Gastrocnemius medialis (tissue), 4 donors: ENCODE results near the gene AMN.

ENCODE experiments used
- CTCF ChIP-seq, 5 experiments: fragments of 450-650 bp in 3 of 5; fragments of 200-600 bp in 2 of 5; sonication (generic) in 2 of 5; IDR thresholded peaks in 4 of 5; conservative IDR thresholded peaks in 1 of 5; 1 replicate in 4 of 5; 2 replicates in 1 of 5; pipeline ENCODE4 v1.5.1; 2016 to 2019; ENCODE audit warnings: antibody characterized with exemption in 5 of 5, mild to moderate bottlenecking in 3 of 5, moderate library complexity in 3 of 5
- POLR2A ChIP-seq, 2 donors: fragments of 450-650 bp; IDR thresholded peaks; one replicate each; pipeline ENCODE4 v1.6.1; 2017; ENCODE audit warnings: antibody characterized with exemption in 2 of 2, mild to moderate bottlenecking in 2 of 2, moderate library complexity in 2 of 2

GRCh38 chr14:102883089-102883541, 39.3 kb upstream of the AMN start:
- TF ChIP-seq CTCF (IDR thresholded peaks at IDR 0.05 in 4 of 5, conservative IDR thresholded peaks at IDR 0.05 in 1 of 5) (no peak), POLR2A (IDR thresholded peaks at IDR 0.05) (no peak)
